GM12878 (cell line): ENCODE results near the gene ZIC1.

Experiments used
- BRCA1 ChIP-seq: IDR thresholded peaks from 2 replicates; pipeline ENCODE4 v1.6.1; 2011; ENCODE audit warnings: low read depth, low read length, improper control_type of control experiment
- CTCF ChIP-seq, 3 experiments: IDR thresholded peaks in 2 of 3; conservative IDR thresholded peaks in 1 of 3; 2 replicates each; pipeline ENCODE4 v1.5.1; 2011; ENCODE audit warnings: low read depth in 3 of 3, low read length in 3 of 3, mild to moderate bottlenecking in 3 of 3, control low read depth in 2 of 3, moderate library complexity in 2 of 3, inconsistent platforms in 1 of 3, mixed read lengths in 1 of 3; ENCODE audit not compliant: control insufficient read depth in 2 of 3, insufficient read depth in 1 of 3; ENCODE audit errors: extremely low read depth in 1 of 3
- MEF2A ChIP-seq: IDR thresholded peaks from 2 replicates; pipeline ENCODE4 v1.6.1; 2011; ENCODE audit warnings: low read depth, mild to moderate bottlenecking, low read length, moderate library complexity; ENCODE audit not compliant: insufficient read depth
- NBN ChIP-seq: fragments of 450-650 bp; IDR thresholded peaks from 2 replicates; pipeline ENCODE4 v1.6.1; 2016
- SP1 ChIP-seq: IDR thresholded peaks from one replicate; pipeline ENCODE4 v1.6.1; 2011; ENCODE audit warnings: low read depth, low read length
- USF2 ChIP-seq: IDR thresholded peaks from 2 replicates; pipeline ENCODE4 v1.6.1; 2011; ENCODE audit warnings: low read depth, low read length, improper control_type of control experiment, borderline replicate concordance
- ZNF592 ChIP-seq: fragments of 450-650 bp; IDR thresholded peaks from 2 replicates; pipeline ENCODE4 v1.6.1; 2017; ENCODE audit warnings: mild to moderate bottlenecking, moderate library complexity

GRCh38 chr3:147368561-147369221 is 40.5 kb upstream of the ZIC1 start:
- TF ChIP-seq SP1 (no peak), ZNF592 (no peak), USF2 (no peak), NBN (no peak), CTCF (IDR thresholded peaks at IDR 0.05 in 2 of 3, conservative IDR thresholded peaks at IDR 0.05 in 1 of 3; ENCODE audit: control insufficient read depth in 2 of 3, extremely low read depth in 1 of 3, insufficient read depth in 1 of 3, low read depth in 3 of 3, low read length in 3 of 3) (no peak), BRCA1 (no peak), MEF2A (no peak)
